PC-9 (cell line): ENCODE measurements around the gene PAPOLA.

ENCODE experiments used
- EZH2 ChIP-seq: fragments of 200-600 bp; sonication (generic); IDR thresholded peaks from 2 replicates; pipeline ENCODE4 v1.8.0; 2017; ENCODE audit warnings: antibody characterized with exemption, low read depth
- TF ChIP-seq, protein P1 (sequence below): fragments of 200-600 bp; sonication (generic); conservative IDR thresholded peaks from 2 replicates; pipeline ENCODE4 v1.6.1; 2017; ENCODE audit warnings: mixed run types, antibody characterized with exemption, mild to moderate bottlenecking, moderate library complexity

DNA sequence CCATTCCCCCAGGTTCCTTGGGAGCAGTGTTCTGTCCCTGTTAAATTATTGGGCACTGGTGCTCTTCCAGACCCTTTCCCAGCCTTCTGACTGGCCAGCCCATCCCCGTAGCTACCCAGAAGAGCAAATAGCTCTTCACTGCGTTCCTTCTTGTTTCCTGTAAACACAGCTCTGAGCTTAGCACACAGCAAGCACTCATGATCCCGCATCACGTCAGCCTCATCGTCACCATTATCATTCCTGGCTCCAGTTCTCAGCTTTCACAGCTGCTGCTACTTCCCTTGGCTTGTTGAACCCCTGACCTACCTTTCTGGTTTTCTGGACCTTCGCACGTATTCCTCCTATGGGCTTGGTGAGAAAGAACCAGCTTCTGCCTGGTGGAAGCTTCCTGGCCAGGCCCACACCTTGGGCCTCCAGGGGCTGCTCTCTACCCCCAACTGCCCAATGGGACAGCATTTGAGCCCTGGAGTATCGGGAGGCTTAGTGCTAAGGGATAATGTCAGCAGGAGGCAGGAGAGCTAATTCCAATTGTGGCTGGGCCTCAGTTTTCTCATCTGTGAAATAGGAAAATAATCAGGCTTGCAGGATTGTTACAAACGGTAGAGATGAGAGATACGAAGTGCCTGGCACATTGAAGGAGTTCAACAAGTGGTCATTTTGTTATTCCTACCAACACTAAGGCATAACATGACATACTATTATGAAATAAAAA lies 22.6 kb upstream of the PAPOLA start:
- TF ChIP-seq, protein P1, sequence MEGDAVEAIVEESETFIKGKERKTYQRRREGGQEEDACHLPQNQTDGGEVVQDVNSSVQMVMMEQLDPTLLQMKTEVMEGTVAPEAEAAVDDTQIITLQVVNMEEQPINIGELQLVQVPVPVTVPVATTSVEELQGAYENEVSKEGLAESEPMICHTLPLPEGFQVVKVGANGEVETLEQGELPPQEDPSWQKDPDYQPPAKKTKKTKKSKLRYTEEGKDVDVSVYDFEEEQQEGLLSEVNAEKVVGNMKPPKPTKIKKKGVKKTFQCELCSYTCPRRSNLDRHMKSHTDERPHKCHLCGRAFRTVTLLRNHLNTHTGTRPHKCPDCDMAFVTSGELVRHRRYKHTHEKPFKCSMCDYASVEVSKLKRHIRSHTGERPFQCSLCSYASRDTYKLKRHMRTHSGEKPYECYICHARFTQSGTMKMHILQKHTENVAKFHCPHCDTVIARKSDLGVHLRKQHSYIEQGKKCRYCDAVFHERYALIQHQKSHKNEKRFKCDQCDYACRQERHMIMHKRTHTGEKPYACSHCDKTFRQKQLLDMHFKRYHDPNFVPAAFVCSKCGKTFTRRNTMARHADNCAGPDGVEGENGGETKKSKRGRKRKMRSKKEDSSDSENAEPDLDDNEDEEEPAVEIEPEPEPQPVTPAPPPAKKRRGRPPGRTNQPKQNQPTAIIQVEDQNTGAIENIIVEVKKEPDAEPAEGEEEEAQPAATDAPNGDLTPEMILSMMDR, result no peak
- no peak for TF ChIP-seq EZH2
